Activated CD4-positive, alpha-beta T cell treated with anti-CD3 and anti-CD28 coated beads for 24 hours (primary cell): ENCODE measurements around the gene HDGF.

Source experiments
- DNase-seq, 2 donors: peaks; one replicate each; pipeline ENCODE4 v3.0.0-alpha.2; 2020; ENCODE audit warnings: low read depth in 2 of 2

Gene HDGF

GRCh38 chr1:156751451-156751756 lies at the start of gene HDGF:
Gene HDGF, minus strand, starts transcription at chr1:156751675. Its CDS starts 246 bp downstream, at chr1:156751429.
- DNase-seq, result no peak

- no peak for DNase-seq
These were observed 45.9 kb upstream of the HDGF start for GRCh38 chr1:156797212-156797871.

GRCh38 chr1:156796340-156797097 lies 45.0 kb upstream of the HDGF start:
- DNase-seq, result no peak

- DNase-seq, result no peak
These were observed 44.3 kb upstream of the HDGF start for GRCh38 chr1:156795787-156796186.

GRCh38 chr1:156795374-156795733 lies 43.9 kb upstream of the HDGF start:
- DNase-seq, result no peak

GRCh38 chr1:156794506-156795373 lies 43.3 kb upstream of the HDGF start:
- no peak for DNase-seq

- DNase-seq, result no peak
These were observed 38.3 kb upstream of the HDGF start for GRCh38 chr1:156789621-156790318.

GRCh38 chr1:156788136-156788535 lies 36.7 kb upstream of the HDGF start:
- DNase-seq, result no peak

GRCh38 chr1:156786640-156787039 lies 35.2 kb upstream of the HDGF start:
- no peak for DNase-seq

- DNase-seq, result no peak
These were observed 34.0 kb upstream of the HDGF start for GRCh38 chr1:156785458-156785857.

- no peak for DNase-seq
These were observed 30.2 kb upstream of the HDGF start for GRCh38 chr1:156781585-156782186.

GRCh38 chr1:156777573-156777972 lies 26.1 kb upstream of the HDGF start:
- no peak for DNase-seq

GRCh38 chr1:156776942-156777341 lies 25.5 kb upstream of the HDGF start:
- DNase-seq, result no peak

GRCh38 chr1:156775799-156776198 lies 24.3 kb upstream of the HDGF start:
- no peak for DNase-seq

- DNase-seq, result no peak
These were observed 22.1 kb upstream of the HDGF start for GRCh38 chr1:156773607-156774006.

- DNase-seq, result no peak
These were observed 21.4 kb upstream of the HDGF start for GRCh38 chr1:156772728-156773497.

GRCh38 chr1:156772222-156772621 lies 20.7 kb upstream of the HDGF start:
- DNase-seq, result no peak

GRCh38 chr1:156768610-156769295 lies 17.3 kb upstream of the HDGF start:
- DNase-seq, result no peak

GRCh38 chr1:156767879-156768604 lies 16.6 kb upstream of the HDGF start:
- DNase-seq, result no peak
